ENCODE measurements around the gene ABR. TPM values are rescaled to one million over a fixed set of nuclear protein-coding genes. Genes with fewer than 3 reads are reported as not detected.

ABR gene
- polyA plus RNA-seq, 1 donor from 2014 or later: 34.5 TPM

DNA sequence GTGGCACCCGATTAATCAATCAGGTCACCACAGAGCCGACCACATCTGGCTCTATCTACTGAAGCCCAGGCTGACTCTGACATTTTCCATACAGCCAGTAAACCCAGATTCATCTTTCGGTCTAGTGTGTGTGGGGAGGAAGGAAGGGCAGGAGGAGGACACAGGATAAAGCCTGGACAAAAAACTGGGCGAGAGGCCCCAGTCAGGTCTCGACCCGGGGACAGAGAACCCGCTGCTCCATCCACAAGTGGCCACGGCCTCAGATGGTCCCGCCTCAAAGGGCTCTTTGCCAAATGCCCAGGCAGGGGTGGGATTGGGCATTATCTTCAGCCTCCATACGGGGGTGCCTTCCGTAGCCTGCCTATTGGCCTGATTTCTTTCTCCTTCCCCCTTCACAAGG is 7.8 kb downstream of the ABR start:
- no peaks in the 10 kb centered on the region for H3K79me2 ChIP-seq (replicated peaks; ENCODE audit: insufficient read depth, low read length)
- no peak overlapping the region for H3K4me3 ChIP-seq (ENCODE audit: low read length)
- no peaks in the 10 kb centered on the region for H4K20me1 ChIP-seq (ENCODE audit: insufficient read depth)
- H2AFZ ChIP-seq (ENCODE audit: low read depth, low read length): no peak overlapping the region
- TF ChIP-seq EZH2 (IDR thresholded peaks at IDR 0.05; ENCODE audit: borderline replicate concordance, insufficient read depth, low read length, poor library complexity, severe bottlenecking): no peak
- TF ChIP-seq POLR2AphosphoS5 (IDR thresholded peaks at IDR 0.05): no peak
- no peak overlapping the region for H3K27ac ChIP-seq (ENCODE audit: low read length)
- no peaks in the 10 kb centered on the region for H3K9me2 ChIP-seq (ENCODE audit: insufficient read depth, low read length)
- no peak overlapping the region for H3K4me2 ChIP-seq (ENCODE audit: low read length)
- no peaks in the 10 kb centered on the region for H3K9me3 ChIP-seq (ENCODE audit: low read length)
- no peak overlapping the region for H3K9ac ChIP-seq (ENCODE audit: low read length)
- no peaks in the 10 kb centered on the region for H3K36me3 ChIP-seq (ENCODE audit: insufficient read depth, low read length)
- no peaks in the 10 kb centered on the region for H3F3A ChIP-seq (ENCODE audit: insufficient read depth, low read length, poor library complexity, severe bottlenecking)
- no peaks in the 10 kb centered on the region for H3K27me3 ChIP-seq (ENCODE audit: insufficient read depth, low read depth, low read length)

DNA sequence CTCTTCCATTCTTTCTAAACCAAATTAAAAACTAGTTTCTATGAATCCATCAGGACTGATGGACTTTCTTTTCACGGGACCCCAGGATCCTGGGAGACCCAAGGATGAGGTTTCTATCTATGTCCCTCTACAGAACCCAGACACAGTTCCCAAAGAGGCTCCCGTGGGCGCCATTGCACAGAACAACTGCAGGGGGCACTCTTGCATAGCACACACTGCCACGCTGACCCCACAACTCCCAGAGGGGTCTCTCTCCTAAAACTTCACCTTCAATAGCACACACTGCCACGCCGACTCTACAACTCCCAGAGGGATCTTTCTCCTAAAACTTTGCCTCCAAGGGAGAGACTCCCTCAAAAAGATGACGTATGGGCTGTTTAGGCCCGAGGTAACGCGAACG is 9.0 kb downstream of the ABR start:
- no peaks in the 10 kb centered on the region for H4K20me1 ChIP-seq (ENCODE audit: insufficient read depth)
- H3F3A ChIP-seq (ENCODE audit: insufficient read depth, low read length, poor library complexity, severe bottlenecking): no peaks in the 10 kb centered on the region
- H3K36me3 ChIP-seq (ENCODE audit: insufficient read depth, low read length): no peaks in the 10 kb centered on the region
- H3K79me2 ChIP-seq (replicated peaks; ENCODE audit: insufficient read depth, low read length): no peaks in the 10 kb centered on the region
- no peak overlapping the region for H2AFZ ChIP-seq (ENCODE audit: low read depth, low read length)
- H3K4me2 ChIP-seq (ENCODE audit: low read length): no peak overlapping the region
- H3K9me2 ChIP-seq (ENCODE audit: insufficient read depth, low read length): no peaks in the 10 kb centered on the region
- no peak overlapping the region for H3K9ac ChIP-seq (ENCODE audit: low read length)
- TF ChIP-seq EZH2 (IDR thresholded peaks at IDR 0.05; ENCODE audit: borderline replicate concordance, insufficient read depth, low read length, poor library complexity, severe bottlenecking): no peak
- TF ChIP-seq, protein P1, sequence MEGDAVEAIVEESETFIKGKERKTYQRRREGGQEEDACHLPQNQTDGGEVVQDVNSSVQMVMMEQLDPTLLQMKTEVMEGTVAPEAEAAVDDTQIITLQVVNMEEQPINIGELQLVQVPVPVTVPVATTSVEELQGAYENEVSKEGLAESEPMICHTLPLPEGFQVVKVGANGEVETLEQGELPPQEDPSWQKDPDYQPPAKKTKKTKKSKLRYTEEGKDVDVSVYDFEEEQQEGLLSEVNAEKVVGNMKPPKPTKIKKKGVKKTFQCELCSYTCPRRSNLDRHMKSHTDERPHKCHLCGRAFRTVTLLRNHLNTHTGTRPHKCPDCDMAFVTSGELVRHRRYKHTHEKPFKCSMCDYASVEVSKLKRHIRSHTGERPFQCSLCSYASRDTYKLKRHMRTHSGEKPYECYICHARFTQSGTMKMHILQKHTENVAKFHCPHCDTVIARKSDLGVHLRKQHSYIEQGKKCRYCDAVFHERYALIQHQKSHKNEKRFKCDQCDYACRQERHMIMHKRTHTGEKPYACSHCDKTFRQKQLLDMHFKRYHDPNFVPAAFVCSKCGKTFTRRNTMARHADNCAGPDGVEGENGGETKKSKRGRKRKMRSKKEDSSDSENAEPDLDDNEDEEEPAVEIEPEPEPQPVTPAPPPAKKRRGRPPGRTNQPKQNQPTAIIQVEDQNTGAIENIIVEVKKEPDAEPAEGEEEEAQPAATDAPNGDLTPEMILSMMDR (IDR thresholded peaks at IDR 0.05; ENCODE audit: poor library complexity, severe bottlenecking): peak; percentile 11
- no peak overlapping the region for H3K27ac ChIP-seq (ENCODE audit: low read length)
- H3K4me3 ChIP-seq (ENCODE audit: low read length): no peak overlapping the region
- no peaks in the 10 kb centered on the region for H3K9me3 ChIP-seq (ENCODE audit: low read length)
- no peaks in the 10 kb centered on the region for H3K27me3 ChIP-seq (ENCODE audit: insufficient read depth, low read depth, low read length)

DNA sequence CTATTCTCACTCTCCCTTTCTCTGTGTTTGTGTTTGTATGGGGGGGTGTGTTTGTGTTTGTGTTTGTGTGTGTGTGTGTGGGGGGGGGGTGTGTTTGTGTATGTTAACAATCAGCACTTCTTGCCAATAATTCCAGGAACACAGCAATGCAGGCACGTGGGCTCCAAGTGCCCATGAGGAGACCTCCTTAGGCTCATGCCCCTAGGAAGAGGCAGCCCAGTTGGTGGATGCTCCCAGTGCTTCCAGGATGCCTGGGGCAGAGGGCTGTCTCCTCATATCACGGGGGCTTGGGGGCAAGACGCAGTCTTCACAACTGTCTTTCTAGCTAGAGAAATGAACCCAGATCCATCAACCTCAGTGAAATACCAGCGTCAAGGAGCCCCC is 9.9 kb downstream of the ABR start:
- Histone ChIP-seq H3K27me3 (ENCODE audit: insufficient read depth, low read depth, low read length) (no peaks in the 10 kb centered on the region), H3F3A (ENCODE audit: insufficient read depth, low read length, poor library complexity, severe bottlenecking) (no peaks in the 10 kb centered on the region), H3K9ac (ENCODE audit: low read length) (no peak overlapping the region), H4K20me1 (ENCODE audit: insufficient read depth) (no peaks in the 10 kb centered on the region), H2AFZ (ENCODE audit: low read depth, low read length) (no peak overlapping the region), H3K36me3 (ENCODE audit: insufficient read depth, low read length) (no peaks in the 10 kb centered on the region), H3K9me3 (ENCODE audit: low read length) (no peaks in the 10 kb centered on the region), H3K79me2 (replicated peaks; ENCODE audit: insufficient read depth, low read length) (no peaks in the 10 kb centered on the region), H3K4me3 (ENCODE audit: low read length) (no peak overlapping the region), H3K27ac (ENCODE audit: low read length) (no peak overlapping the region), H3K9me2 (ENCODE audit: insufficient read depth, low read length) (no peaks in the 10 kb centered on the region), H3K4me2 (ENCODE audit: low read length) (no peak overlapping the region)
- TF ChIP-seq, protein P1 (IDR thresholded peaks at IDR 0.05; ENCODE audit: poor library complexity, severe bottlenecking): no peak
- TF ChIP-seq SMC3 (conservative IDR thresholded peaks at IDR 0.05; ENCODE audit: poor library complexity): no peak
- no peak for TF ChIP-seq MXI1 (conservative IDR thresholded peaks at IDR 0.05; ENCODE audit: poor library complexity, severe bottlenecking)
- TF ChIP-seq RAD21 (conservative IDR thresholded peaks at IDR 0.05): no peak
- TF ChIP-seq EP300 (conservative IDR thresholded peaks at IDR 0.05; ENCODE audit: poor library complexity, severe bottlenecking): no peak
- no peak for TF ChIP-seq EZH2 (IDR thresholded peaks at IDR 0.05; ENCODE audit: borderline replicate concordance, insufficient read depth, low read length, poor library complexity, severe bottlenecking)
- TF ChIP-seq POLR2AphosphoS5 (IDR thresholded peaks at IDR 0.05): no peak
- no peak for TF ChIP-seq TAF1 (IDR thresholded peaks at IDR 0.05; ENCODE audit: low read depth)
- TF ChIP-seq, protein P2, sequence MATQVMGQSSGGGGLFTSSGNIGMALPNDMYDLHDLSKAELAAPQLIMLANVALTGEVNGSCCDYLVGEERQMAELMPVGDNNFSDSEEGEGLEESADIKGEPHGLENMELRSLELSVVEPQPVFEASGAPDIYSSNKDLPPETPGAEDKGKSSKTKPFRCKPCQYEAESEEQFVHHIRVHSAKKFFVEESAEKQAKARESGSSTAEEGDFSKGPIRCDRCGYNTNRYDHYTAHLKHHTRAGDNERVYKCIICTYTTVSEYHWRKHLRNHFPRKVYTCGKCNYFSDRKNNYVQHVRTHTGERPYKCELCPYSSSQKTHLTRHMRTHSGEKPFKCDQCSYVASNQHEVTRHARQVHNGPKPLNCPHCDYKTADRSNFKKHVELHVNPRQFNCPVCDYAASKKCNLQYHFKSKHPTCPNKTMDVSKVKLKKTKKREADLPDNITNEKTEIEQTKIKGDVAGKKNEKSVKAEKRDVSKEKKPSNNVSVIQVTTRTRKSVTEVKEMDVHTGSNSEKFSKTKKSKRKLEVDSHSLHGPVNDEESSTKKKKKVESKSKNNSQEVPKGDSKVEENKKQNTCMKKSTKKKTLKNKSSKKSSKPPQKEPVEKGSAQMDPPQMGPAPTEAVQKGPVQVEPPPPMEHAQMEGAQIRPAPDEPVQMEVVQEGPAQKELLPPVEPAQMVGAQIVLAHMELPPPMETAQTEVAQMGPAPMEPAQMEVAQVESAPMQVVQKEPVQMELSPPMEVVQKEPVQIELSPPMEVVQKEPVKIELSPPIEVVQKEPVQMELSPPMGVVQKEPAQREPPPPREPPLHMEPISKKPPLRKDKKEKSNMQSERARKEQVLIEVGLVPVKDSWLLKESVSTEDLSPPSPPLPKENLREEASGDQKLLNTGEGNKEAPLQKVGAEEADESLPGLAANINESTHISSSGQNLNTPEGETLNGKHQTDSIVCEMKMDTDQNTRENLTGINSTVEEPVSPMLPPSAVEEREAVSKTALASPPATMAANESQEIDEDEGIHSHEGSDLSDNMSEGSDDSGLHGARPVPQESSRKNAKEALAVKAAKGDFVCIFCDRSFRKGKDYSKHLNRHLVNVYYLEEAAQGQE (IDR thresholded peaks at IDR 0.05; ENCODE audit: borderline replicate concordance): no peak
